HG02884 (cell line): ENCODE data around the gene FLRT1.

Experiments
- ATAC-seq: cut with Tn5 transposase; IDR thresholded peaks from one replicate; pipeline ENCODE4 v1.9.1; 2021; ENCODE audit warnings: mild to moderate bottlenecking, moderate library complexity; ENCODE audit not compliant: unreplicated experiment

FLRT1 gene

DNA sequence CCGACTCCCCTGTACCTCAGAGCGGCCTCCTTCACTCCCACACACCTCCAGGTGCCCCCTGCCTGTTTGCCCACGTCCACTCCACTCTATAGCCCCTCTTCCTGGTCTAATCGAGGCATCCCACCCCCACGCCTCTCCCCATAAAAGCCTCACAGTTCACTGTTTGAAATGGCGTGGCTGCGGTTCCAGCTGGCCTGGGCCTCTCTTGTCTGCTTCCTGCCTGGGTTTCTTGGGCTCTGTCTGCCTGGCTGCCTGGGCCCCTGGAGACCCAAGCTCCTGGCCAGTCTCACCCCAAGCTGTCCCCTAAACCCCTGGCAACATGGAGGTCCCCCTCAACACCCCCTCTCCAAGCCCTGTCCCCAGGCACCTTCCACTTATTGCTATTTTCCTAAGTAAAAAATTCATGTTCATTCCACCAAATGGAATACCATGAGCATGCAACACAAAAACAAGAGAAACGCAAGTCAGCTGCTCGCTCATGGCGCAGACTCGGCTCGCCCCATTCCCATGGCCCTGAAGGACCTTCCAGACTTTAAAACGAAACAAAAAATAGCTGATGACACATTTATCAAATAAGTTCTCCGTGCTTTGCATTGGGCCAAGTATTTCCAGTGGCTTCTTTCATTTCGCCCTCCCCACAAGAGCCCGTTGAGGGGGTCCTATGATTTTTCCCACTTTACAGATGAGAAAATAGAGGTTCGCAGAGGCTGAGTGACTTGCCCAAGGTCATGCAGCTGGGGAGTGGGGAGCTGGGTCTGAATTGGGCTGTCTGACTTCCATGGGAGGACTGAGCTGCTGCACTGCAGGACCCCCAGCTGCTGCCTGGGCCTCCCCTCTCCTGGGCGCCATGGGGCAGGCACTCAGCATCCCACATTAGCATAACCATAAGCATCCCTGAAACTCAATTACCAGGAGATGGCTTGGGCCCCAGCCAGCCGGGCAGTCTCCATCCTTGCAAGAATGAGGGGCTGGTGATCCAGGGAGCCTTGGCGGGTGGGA lies 11.7 kb upstream of the FLRT1 start:
- ATAC-seq, result no peak

DNA sequence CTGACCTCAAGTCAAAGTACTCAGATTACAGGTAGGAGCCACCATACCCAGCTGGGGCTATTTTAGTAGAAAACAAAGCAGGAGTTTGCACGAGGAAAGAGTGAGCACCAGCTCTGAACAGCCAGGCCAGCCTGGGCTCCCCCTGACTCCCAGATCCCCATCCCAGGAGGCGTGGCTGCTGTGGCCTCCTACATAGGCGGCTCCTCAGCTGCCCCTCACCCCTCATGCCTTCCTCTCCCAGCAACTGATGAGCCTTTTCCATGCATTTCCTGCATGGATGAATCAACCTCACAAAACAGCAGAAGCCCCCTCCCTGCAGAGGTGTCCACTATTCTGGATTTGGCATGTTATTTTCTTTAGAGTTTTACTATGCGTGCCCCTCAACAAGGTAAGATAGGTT lies 10.5 kb upstream of the FLRT1 start:
- ATAC-seq, result no peak

DNA sequence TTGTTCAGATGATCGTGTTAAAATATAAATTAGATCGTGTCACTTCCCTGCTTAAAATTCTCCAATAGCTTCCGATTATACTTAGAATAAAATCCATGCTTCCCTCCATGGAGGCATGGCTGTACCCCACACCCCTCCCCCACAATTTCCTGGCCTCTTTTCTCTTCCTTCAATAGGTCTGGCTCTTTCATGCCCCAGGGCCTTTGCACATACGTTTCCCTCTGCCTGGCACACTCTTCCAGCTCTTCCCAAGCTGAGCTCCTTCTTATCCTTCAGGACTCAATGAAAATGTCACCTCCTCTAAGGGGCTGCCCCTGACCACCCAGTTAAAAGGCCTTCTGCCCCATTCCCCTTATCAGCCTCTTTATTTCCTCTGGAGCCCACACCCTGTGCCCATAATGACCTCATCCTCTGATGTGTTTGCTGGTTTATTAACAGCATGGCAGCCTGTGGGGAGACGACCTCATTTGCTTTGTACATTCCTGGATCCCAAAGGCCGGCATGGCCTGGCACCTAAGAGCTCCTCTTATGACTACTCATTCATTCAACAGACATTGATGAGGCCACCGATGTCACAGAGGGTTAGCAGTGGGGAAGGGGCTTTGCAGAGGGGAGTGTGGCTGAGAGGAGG lies 9.0 kb upstream of the FLRT1 start:
- ATAC-seq, result no peak

DNA sequence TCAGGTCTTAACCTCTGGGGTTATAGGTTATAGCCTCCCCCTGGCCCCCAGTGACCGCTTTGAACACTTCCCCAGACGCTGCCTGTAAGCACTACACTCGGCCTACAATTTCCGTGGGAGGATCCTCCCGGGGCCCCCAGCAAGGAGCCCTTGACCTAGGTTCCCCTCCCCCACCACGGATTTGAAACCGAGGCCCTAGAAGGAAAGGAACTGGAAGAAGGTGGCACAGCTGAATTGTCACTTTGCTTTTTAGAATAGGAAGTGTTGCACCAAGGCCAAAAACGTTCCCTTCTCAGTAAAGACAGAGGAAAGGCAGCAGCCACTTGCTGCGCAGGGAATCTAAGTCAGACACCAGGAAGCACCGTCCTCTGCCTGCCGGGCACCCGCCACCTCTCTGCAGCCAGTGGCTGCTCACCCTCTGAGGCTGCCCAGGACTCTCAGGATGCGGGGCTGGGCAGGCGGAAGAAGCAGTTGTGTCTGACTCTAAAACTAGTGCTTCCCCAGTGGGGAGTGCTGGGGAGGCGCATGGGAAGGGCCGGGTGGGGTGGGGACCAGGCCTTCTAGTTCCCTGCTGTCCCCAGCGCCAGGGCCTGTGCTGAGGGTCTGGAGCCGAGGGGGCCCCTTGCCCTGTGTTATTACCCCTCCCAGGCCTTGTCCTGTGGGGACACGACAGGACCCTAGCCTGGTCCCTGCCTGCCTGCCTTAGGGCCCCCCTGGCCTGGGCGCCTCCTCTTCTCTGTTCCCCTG lies 7.9 kb upstream of the FLRT1 start:
- ATAC-seq, result no peak

DNA sequence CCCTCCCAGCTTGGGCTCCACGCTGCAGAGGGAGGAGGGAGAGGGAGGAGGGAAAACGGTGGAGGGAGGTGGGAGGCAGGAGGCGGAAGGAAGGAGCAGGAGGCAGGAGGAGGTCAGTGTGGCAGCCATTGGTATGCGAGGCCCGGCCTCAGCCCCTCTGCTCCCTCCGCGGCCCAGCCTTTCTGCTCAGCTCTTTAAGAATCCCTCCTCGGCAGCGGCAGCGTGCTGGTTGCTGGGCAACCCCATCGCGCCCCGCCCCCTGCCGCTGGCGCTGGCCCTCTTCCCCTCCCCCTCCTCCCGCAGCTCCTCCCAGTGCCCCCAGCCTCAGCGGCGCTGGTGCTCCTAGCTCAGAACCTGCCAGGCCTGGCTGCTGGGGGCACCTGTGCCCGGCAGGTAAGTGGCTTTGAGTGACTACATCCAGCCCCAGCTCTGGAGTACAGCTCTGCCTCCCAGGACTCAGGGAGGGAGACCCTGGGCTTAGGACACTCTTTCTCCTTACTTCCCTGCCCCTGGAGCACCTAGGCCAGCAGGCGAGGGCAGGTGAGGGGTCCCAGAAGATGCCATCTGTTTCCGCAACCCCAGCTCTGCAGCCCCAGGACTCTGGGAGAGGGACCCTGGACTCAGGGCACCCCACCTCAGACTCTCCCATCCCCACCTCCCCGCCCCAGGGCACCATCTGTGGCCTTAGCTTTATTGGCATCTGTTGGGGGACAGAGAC lies 7.2 kb upstream of the FLRT1 start:
- ATAC-seq, result no peak

DNA sequence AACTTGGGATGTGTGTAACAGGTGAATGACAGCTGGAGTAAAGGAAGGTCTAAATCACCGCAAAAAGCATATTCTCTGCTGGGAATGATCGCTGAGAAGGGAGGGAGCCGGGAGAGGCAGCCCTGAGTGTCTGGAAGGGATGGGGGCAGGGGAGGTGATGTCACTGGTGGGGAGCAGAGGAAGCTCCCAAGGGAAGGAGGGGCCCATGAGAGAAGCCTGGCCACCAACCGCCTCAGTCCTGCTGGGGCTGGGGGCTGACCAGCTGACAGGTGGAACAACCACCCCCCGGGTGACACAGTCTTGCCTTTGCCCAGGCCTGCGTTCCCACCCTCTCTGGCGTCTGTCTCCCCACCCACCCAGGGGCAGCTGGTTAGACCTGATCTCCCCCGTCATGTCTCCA lies 6.0 kb upstream of the FLRT1 start:
- ATAC-seq, result no peak

DNA sequence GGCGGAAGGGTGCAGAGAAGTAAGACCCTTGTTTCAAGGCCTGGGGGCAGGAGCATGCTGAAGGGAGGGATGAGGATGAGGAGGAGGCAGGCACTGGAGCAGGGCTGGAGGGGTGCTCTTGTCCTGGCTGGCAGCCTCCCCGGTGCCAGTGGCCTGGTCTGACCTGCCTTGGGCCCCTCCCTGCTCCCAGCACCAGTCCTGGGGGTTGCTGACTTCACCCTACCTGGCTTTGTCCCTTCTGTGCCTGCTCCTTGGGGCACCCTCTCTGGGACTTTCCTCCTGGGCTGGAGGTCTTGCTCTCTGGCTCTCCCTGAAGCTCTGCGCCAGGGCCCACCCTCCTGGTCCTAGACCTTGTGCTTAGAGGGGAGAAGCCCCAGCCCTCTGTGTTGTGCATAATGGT lies 4.7 kb upstream of the FLRT1 start:
- no peak for ATAC-seq

DNA sequence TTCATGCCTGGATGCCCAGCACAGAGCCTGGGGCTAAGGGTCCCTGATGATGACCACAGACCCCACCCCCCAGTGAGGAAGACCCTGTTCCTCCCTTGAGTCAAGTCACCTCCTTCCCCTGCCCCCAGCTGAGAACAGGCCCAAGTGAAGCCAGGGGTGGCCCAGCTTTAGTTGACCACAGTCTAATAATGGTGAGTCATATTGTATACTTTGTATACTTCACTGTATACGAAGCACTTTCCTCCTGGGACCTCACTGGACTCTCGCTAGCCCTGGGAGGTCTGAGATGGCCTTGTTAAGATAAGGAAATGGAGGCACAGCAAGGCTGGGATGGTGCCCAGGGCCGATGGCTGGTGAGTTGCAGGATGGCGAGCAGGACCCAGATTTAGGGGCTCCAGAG lies 3.7 kb upstream of the FLRT1 start:
- ATAC-seq, result no peak

DNA sequence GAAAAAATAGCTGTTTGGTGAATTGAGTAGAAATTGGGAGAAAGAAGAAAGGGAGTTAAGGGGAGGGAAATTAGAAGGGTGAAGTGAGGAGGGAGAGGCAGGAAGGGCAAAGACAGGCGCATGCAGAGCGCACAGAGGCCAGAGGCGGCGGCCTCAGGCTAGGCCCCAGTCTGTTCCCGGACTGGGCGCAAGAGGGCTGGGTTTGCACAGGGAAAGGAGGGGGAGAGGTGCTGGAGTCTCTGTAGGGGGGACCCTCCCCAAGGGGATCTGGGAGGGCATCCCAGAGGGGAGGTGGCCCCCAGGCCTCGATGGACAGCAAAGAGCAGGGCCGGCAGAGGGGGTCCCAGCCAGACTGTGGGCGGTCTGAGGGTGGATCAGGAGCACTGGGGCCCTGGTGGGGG lies 1.3 kb upstream of the FLRT1 start:
- no peak for ATAC-seq

DNA sequence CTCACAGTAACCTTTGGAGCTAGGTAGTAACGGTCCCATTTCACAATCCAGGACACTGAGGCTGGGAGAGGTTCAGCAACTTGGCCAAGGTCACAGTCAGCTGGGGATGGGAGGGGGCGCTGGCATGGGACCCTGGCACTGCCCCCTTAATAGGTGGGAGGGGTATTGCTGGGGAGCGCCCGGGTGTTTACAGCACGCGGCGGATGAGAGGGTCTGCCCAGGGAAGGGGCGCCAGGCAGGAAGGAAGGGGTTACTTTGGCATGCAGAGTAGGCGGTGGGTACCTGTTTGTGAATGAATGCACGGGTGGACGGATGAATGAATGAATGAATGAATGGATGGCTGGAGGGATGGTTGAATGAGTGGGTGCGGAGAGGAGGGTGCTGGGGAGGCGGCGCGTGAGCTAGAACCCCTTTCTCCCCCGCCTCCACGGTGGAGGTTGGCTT lies 628 bp upstream of the FLRT1 start:
- ATAC-seq, result no peak

DNA sequence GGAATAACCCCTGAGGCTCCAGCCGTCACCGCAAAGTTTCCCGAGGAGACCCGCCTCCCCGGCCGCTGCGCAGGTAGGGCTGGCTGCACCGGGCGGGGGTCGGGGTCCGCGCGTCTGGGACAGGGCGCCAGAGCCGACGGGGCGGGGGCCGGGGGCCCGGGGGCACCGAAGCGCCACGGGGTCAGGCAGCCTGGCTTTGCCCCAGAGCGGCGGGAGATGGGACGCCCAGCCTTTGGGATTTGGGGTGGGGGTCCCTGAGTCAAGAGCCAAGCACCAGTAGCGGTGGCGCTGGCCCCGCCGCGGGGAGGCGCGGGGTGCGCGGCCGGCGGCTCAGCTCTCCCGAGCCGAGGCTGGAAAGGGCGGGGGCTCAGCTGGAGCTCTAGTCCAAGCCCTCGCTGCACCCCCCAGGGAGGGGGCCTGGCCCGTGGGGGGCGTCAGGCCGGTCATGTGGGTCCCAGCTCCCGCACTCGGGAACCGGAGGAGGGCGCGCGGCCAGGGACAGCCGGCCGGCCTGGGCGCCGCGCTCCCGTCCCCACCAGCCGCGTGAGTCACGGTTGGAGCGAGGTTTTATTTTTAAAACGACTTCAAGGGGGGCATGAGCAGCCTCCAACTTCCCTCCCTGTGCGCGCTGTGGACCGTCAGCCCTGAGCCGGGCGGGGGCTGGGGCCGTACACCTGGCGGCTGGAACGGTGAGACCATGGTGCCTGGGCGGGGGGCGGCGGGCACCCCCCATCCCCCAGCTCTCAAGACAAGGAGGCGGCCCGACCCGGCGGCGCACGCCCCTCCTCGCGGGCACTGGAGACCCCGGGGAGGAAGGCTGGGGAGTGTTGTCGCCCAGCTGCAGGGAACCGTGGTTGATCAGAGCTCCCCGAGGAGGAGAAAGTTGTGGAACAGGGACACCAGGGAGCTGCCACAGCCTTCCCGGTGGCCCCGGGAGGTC lies 626 bp downstream of the FLRT1 start:
- no peak for ATAC-seq

DNA sequence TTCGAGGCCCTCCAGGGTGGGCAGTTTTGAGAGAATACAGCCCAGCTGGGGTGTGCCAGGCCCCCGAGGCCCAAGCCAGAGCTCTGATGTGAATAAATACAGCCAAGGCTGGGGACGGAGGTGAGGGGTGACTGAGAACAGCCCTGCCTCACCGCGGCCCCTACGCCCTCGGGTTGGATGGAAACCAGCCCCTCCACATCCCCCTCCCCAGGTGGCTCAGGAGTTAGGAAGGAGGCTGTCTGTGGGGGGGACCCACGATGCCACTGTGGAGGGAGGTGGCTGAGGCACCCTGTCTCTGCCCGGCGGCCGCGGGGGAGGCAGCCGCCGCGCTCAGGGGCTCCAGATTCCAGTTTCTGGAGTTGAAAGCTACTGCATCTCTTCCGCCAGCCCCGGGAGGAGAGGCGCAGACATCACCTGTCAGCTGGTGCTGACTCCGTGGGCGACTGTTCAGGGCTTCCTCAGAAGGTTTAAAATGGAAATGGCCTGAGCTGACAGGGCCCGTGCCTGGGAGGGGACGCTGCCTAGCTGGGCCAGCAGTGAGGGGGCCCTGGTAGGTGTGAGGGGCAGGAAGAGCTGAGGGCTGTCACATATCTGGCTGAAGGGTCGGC lies 1.4 kb downstream of the FLRT1 start:
- ATAC-seq, result no peak

DNA sequence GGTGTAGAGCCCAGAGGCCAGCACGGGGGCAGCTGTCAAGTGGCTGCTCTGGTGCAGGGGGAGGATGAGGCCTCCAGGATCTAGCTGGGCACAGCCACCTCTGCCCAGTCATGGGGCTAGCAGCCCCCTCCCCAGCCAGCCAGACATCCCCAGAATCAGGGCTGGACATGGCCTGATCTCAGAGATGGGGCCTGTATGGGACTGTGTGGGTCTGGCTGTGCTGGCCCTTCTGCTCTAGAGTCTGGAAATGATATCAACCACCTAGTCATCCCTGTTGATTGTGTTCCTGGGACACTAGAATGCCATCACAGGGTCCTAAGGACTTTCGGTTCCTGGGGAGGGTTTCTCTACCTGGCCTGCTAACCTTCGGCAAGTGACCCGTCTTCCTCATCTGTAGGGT lies 2.8 kb downstream of the FLRT1 start:
- ATAC-seq, result no peak

DNA sequence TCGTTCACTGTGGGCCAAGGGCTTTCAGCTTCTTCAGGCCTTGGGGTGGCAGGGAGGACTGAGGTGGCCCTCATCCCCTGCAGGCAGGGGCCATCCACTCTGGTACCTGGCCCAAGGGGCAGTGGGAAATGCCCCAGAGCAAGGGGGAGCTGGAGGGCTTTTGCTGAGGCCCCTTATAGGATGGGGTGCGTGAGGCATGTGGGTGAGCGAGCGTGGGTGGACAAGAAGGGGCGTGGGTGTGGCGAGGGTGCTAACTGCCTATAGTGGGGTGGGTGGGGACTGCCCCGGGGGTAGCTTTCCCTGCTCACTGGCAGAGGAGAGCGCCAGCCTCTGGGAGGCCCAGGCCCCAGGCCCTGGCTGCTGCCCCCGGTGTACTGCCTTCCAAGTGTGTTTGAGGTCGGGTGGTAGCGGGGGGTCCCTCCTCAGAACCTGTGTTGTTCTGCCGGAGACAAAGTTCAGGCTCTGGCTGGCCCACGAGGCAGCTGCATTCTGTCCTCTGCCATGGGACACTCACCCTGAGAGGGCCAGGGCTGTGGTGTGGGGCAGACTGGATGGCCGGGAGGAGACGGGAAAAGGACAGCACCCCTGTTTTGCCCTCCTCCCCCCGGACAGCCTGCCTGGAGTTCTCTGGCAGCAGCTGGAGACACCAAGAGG lies 3.4 kb downstream of the FLRT1 start:
- no peak for ATAC-seq

DNA sequence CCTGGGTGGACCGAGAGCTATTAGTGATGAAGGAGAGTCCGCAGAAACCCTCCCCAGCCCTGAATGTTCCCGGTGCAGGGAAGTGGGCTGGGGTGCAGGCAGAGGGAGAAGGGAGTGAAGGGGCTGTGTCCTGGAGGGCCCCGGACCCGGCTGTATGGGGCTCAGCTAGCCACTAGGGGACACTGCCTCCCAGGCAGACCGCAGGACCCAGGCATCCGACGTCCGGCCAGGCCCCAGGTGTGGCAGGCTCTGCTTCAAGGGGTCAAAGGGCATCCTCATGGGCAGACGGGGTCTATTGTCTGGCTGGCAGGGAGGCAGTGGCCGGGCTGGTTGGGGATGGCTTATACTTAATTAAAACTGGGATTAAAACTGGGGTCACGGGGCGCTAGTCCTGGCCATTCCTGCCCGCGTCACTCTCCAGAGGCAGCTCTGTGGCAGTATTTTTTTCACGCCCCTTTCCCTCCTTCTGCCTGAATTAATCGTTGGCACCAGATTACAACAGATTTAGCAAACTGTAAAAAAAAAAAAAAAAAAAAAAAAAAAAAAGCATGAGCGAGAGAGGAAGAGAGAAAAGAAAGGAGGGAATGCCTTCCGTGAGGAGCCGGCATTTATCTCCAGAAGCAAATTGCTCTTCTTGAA lies 5.1 kb downstream of the FLRT1 start:
- no peak for ATAC-seq

DNA sequence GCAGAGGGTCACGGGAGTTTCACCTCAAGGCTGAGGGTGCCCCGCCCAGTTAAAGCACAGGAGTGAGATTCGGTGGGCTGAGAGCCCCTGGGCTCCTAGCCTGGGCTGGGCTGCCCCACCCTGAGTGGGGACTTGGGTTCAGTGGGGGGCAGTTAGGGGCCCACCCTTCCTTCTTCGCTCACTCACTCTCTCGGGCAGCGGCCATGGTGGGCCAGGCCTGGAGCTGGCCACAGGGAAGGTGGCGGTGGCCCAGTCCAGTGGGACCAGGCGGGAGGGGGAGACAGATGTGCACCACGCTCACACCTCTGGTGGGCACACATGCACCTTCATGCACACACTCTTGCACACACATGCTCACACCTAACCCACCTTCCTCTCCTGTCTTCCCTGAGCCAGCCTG lies 6.1 kb downstream of the FLRT1 start:
- ATAC-seq, result no peak

DNA sequence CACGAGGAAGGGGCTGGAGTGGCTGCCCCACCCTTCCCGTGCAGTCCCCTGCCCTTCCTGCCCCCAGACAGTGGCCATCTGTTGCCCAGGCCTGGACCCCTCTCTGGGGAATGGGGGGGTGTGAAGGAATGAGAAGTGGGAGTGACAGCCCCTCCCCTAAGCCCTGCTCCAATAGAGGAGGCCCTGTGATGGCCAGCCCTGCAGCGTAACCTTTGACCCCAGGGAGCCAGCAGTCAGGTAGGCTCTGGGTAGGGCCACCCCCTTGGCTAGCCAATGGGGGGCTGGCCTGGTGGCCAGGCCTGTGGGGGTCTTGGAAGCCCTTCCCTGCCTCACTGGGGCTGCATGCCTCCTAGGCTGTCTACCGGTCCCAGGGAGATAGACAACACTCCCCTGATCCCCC lies 6.6 kb downstream of the FLRT1 start:
- ATAC-seq, result no peak

DNA sequence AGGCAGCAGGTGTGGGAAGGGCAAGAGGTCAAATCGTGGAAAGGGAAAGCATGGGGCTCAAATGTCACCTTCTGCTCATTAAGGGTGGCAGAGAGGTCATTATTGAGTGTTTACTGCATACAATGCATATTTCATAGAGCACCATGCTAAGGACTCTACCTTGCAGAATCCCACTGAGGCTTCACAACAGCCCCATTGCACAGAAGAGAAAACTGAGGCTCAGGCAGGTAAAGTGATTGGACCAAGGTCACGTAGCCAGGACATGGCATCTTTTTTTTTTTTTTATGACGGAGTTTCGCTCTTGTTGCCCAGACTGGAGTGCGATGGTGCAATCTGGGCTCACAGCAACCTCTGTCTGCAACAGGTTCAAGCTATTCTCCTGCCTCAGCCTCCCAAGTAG lies 7.8 kb downstream of the FLRT1 start:
- no peak for ATAC-seq
